Hematopoietic multipotent progenitor cell treated with erythropoietin and hydrocortisone succinate and interleukin-3 and kit ligand, for 4 days (in vitro differentiated cells): ENCODE data around the gene VANGL1.
A peak's percentile ranks its signal among the peaks of the same experiment; 100 is the strongest.

Experiments
- DNase-seq: peaks from one replicate; pipeline ENCODE4 v3.0.0-alpha.2; 2015

The VANGL1 gene

GRCh38 chr1:115706587-115707425, 65.0 kb downstream of the VANGL1 start:
- DNase-seq: peak; percentile 83

DNA sequence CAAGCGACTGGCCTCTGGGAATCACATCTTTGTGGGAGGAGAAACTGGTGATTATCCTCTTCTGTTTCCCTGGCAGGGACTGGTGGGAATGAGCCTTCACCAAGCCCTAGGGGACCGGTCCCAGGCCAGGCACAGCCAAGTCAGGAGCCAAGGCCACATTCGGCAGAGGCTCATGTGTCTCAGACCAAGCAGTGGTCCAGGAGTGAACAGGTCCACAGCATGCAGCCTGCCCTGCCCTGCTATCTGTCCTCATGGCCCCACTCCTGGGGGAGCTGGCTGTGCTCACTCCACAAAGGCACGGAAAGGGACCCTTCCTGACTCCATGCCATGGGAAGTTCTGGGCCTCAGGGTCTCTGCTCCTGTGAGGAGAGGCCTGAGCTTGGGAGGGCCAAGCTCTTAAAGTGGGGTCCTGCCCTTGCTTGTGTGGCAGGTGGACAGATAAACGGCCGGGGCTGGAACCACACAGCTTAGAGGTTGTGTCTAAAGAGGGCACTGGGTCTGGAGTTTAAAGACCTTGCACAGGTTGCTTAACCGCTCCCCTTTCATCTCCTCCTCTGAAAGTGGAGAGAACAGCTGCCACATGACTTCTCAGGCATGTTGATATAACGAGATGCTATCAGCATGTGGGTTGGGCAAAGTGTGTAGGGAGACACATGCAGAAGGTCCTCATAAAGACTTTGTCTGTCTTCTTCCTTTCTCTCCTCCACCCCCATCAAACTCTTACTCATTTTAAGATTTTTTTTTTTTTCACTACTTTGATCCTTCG, 69.3 kb downstream of the VANGL1 start:
- peak; percentile 58 for DNase-seq

GRCh38 chr1:115712911-115713609, 71.3 kb downstream of the VANGL1 start:
- no peak for DNase-seq

- DNase-seq: no peak
Measured at GRCh38 chr1:115713906-115714305, 72.1 kb downstream of the VANGL1 start.

DNA sequence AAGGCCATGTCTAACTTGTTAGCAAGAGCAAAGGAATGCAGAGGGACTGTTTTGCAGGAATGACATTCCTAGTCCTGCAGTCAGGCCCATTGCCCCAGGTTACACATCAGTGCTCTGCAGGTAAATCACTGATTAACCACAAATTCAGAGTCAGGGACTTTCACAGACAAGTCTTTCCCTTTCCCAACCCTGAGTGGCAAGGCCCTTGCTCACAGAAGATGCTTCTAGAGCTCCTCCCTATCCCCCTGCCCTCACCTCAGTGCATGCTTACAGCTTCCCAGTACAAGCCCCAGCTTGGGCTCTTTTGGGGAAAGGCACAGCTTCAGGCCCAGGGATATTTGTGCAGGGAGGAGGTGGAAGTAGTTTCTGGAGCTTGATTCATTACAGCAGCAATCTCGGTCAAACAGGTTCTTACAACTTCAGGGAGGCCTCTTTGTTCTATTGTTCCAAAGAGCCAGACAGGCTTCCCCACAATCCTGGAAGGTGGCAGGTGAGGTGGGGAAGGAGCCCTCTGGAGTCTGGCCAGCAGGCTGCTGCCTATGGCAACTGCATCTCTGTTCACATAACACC, 72.9 kb downstream of the VANGL1 start:
- no peak for DNase-seq

DNA sequence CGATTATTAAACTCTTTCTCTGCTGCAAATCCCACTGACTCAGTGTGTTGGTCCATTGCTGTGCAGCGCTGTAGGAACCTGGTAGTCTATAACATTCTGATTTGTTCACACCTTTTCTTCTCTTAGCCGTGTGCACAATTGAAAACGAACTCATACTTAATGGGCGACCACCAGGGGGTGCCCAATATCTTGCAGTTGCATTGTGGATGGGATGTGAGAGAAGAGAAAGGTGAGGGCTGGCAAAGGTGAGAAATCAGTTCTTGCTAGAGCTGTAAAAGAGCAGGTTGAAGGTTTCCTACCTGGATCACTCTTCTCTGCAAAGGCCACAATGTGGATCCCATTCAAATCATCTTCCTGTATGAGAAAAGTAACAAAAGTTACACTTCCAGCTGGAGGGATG, 75.8 kb downstream of the VANGL1 start:
- DNase-seq: peak; percentile 59

DNA sequence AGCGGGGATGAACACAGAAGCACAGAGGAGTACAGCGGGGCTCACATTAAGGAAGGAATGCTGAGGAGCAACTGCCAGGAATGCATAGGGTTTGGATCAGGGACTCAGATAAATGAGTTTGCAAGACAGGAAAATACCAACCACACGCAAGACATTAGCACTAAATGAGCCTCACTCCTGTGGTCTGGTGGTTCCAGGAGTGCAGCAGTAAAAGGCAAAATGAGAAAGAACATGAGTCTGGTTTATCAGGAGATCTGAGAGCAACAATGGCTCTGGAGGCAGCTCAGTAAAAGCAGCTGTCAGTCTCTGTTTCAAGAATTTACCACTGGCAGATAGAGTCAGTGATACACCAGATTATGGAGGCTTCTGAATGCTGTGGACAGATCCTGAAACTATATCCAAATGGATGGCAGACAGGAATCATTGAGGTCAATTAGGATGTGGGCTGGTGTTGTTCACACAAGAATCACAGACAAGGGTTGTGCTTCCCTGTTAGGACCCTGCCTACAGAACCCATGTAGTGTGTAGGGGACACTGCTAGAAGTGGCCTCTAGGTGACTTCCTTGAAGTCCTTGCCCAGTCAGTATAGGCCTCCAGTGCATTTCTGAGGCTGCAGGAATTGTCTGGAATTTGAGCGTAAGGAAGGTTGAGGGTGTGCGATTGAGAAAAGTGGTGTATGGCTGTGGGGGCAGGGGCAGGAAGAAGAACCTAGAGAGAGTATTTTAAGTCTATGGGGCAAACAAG, 76.4 kb downstream of the VANGL1 start:
- no peak for DNase-seq

DNA sequence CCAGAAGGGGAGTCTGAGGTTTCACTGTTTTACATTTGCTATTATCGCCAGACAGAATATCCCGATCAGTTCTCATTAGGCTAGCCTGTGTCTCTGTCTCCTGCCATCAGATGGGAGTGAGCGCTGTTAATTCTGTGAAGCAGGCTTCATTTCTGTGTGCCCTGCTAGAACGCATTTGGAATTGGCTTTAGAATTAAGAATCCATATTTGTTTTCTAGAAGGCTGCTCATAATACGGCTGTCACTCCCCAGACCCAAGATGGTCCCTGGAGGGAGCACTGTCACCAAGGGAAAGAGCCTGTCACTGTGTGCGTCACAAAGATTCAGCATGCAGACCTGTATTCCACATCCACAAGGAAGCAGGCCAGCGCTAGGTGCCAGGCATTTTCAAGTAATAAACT, 77.5 kb downstream of the VANGL1 start:
- no peak for DNase-seq

DNA sequence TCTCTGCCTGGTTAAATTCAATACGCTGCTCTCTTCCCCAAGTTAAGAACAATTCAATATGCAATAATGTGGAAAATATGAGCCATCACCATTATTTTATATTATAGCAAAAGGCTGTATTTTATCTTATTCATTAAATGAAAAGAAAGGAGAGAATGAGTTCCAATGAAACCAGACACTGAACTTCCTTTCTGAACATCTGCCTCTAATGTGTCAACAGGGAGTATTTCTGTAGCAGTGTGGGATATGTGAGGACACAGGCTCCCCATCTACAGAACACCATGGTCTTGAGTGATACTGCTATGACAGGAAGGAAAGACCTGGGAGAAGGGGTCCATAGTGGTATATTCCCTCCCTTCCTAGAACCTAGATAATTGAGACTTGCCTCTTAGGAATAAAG, 80.5 kb downstream of the VANGL1 start:
- no peak for DNase-seq

GRCh38 chr1:115723756-115724155, 82.0 kb downstream of the VANGL1 start:
- DNase-seq: no peak

DNA sequence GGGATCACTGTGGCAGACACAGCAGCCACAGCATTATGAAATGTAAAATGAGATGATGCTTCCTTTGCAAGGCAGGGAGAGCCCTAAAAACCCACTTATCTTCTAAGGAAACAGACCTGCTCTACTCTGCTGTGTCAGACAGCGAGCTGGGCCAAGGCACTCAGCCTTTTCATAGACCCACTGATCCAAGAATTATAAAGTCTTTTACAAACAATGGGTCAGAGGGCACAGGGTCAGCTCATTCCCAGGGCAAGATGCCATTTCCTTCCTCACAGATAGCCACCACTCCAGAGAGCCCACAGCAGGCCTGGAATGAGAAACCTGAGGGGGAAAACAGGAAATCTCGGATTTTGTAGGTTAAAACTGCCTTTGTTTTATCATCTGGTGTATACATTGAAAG, 83.8 kb downstream of the VANGL1 start:
- no peak for DNase-seq

DNA sequence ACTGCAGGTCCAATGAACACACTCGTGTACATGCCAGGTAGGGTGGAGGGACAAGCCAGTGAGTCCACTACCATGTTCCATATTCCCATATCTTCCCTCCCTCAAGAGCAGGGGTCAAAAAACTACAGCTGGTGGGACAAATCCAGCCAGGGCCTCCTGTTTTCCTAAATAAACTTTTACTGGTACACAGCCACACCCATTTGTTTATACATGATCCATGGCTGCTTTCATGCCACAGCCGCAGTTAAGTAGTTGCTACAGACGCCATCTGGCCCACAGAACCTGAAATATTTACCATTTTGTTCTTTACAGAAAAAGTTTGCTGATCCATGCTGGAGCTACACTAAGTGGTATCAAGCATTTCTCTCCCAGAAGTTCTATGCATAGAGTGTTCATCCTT, 84.4 kb downstream of the VANGL1 start:
- DNase-seq: no peak

- DNase-seq: no peak
Measured at GRCh38 chr1:115726570-115726969, 84.8 kb downstream of the VANGL1 start.

GRCh38 chr1:115727706-115728249, 86.0 kb downstream of the VANGL1 start:
- DNase-seq: peak; percentile 80

DNA sequence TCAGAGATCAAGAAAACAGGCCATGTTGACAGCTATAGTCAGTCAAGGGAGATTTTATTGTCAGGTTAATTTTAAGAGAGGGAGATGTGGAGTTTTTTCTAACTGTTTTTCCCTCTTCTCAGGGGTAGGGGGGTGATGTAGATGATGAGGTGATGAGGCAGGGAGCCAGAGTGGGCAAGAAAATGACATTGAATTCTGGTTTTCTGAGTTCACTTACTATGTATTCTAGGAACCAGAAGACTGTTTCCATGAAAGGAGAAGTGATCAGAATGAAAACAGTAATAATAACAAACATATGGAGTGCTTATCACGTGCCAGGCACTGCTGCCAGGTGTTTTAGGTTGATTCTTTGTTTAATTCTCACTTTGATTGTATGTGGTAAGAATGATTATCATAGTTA, 86.6 kb downstream of the VANGL1 start:
- DNase-seq: peak; percentile 17

DNA sequence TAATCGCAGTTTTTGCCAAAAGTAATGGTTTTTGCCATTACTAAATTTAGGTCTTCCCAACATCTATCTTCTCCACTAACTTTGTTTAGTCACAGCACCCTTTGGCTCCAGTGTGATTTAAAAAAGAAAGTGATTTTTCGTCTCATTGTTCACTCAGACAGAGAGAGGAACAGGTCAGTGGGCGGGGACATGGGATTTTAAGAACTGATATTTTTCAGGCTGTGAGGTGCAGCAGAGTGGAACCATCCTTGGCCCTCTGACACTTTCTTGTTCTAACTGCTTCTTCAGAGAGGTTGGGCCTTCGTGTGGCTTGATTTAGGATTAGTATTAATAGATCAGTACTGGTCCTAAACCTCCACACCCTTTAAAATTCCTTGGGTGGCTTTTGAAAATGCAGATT, 88.0 kb downstream of the VANGL1 start:
- DNase-seq: no peak

GRCh38 chr1:115732316-115732715, 90.5 kb downstream of the VANGL1 start:
- no peak for DNase-seq

DNA sequence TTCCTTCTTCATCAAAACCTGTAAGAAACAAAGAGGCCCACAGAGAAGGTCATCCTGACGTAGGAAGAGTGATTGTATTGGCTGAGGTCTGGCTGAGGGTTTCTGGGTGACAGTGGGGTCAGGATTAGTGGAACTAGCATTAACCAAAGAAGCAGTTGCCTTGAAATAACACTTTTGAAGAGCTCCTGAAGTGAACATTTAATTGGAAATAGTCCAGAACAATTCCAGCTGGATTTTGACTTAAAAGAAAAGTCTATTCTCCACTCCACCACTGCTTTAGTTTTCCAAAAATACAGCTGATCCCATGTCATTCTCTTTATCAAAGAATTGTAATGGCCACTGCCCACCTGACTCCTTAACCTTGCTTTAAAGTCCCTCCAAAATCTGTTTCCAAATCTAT, 99.0 kb downstream of the VANGL1 start:
- no peak for DNase-seq

GRCh38 chr1:115744646-115745275, 103.0 kb downstream of the VANGL1 start:
- no peak for DNase-seq

DNA sequence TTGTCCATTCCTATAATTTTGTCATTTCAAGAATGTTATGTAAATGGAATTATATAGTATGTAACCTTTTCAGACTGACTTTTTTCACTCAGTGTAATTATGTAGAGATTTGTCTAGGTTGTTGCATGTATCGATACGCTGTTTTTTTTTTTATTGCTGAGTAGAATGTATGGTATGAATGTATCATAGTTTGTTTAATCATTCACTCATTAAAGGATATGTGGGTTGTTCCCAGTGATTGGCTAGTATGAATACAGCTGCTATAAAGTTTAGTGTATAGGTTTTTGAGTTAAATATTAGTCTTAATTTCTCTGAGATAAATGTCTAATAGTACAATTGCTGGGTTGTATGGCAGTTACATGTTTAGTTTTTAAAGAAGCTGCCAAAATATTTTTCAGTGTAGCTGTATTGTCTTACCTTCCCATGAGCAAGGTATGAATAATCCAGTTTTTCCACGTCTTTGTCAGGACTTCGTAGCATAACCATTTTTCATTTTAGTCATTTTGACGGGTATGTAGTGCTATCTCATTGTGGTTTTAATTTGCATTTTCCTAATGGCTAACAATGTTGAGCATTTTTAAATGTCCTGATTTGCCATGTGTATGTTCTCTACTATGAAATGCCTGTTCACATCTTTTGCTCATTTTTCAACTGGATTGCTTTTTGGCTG, 104.4 kb downstream of the VANGL1 start:
- no peak for DNase-seq
